Muscle layer of duodenum (tissue), 2 donors: Measurements from ENCODE around the gene MARK4.

Experiments
- H3K27ac ChIP-seq: one replicate; pipeline ENCODE4 v1.7.0; 2013; ENCODE audit warnings: mild to moderate bottlenecking, low read length
- H3K27me3 ChIP-seq: one replicate; pipeline ENCODE4 v1.7.0; 2013; ENCODE audit warnings: low read depth, mild to moderate bottlenecking, control low read depth, low read length
- H3K36me3 ChIP-seq, 2 donors: one replicate each; pipeline ENCODE4 v1.7.0; 2013; ENCODE audit warnings: low read length in 2 of 2, control low read depth in 1 of 2, mild to moderate bottlenecking in 1 of 2; ENCODE audit not compliant: insufficient read depth in 2 of 2, control insufficient read depth in 1 of 2
- H3K4me1 ChIP-seq, 2 donors: one replicate each; pipeline ENCODE4 v1.7.0; 2013; ENCODE audit warnings: low read length in 2 of 2, mild to moderate bottlenecking in 2 of 2, control low read depth in 1 of 2, moderate library complexity in 1 of 2; ENCODE audit not compliant: insufficient read depth in 2 of 2, control insufficient read depth in 1 of 2
- H3K4me3 ChIP-seq, 2 donors: one replicate each; pipeline ENCODE4 v1.7.0; 2013; ENCODE audit warnings: low read length in 2 of 2, low read depth in 1 of 2, mild to moderate bottlenecking in 1 of 2
- H3K9me3 ChIP-seq, 2 donors: one replicate each; pipeline ENCODE4 v1.7.0; 2013; ENCODE audit warnings: low read length in 2 of 2, control low read depth in 1 of 2, mild to moderate bottlenecking in 1 of 2; ENCODE audit not compliant: control insufficient read depth in 1 of 2
- donor health status: healthy.

Gene MARK4

DNA sequence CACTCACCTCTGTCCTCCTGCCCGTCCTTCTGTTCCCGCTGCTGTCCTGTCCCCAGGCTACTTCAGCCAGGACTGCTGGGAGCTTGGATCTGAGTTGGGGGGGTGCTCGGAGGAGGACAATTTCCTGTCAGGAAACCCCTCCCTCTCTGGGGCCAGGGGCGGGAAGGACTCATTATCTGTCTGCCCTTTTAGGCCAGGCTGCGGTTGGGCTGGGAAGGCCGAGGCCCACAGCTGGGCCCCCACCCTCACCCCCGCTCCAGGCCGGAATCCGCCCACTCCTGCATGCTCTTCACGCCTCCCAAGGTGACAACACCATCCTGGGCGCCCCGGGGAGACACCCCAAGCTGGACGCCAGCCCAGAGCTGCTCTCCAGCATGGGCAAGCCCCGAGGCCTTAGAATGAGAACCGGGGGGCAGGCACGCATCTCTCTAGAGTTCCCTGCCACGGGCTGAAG, 5.7 kb upstream of the MARK4 start, which contains the start of gene EXOC3L2:
Gene EXOC3L2, minus strand, starts transcription at position 74 of the 454 bp plus-strand sequence. CDS start 6,362 bp downstream, outside the sequence.
- Histone ChIP-seq H3K9me3 (no peaks in the 10 kb centered on the region), H3K36me3 (no peaks in the 10 kb centered on the region), H3K27me3 (no peaks in the 10 kb centered on the region), H3K4me3 (peak within 1 kb of the TSS in 1 of 2 donors; percentile 19), H3K4me1 (peaks cover 0 to 14% of the 10 kb centered on the region in 2 donors), H3K27ac (no peak within 1 kb of the TSS)

DNA sequence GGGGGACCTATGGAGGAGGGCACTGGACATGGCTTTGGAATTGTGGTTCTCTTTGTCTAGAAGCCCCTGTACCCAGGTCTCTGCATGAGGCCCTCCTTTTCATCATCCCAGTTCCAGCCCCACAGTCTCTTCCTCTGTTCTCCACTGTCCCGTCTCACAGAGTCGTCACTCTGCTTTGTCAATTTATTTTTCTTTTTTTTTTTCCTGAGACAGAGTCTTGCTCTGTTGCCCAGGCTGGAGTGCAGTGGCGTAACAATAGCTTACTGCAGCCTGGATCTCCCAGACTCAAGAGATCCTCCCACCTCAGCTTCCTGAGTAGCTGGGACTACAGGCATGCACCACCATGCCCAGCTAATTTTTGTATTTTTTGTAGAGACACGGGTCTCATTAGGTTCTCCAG, 5.2 kb upstream of the MARK4 start:
- Histone ChIP-seq H3K4me1 (peaks cover 0 to 19% of the 10 kb centered on the region in 2 donors), H3K9me3 (no peaks in the 10 kb centered on the region), H3K27me3 (no peaks in the 10 kb centered on the region), H3K4me3 (no peak overlapping the region), H3K36me3 (no peaks in the 10 kb centered on the region), H3K27ac (no peak overlapping the region)

DNA sequence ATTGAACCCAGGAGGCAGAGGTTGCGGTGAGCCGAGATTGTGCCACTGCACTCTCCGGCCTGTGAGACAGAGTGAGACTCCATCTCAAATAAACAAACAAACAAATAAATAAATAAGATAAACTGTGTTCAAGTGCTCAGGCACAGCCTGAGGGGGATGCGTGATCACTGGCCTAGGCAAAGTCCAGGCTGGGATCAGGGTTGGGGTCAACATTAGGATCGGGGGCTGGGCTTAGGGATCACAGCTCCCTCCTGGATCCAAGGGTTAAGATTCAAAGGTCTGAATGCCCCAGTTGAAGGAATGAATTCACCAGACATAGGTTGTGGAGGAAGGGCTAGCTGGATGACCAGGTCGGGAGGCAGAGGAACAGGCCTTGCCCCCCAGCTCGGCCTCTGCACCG, 3.9 kb upstream of the MARK4 start:
- H3K4me1 ChIP-seq, result peaks cover 0 to 24% of the 10 kb centered on the region in 2 donors

DNA sequence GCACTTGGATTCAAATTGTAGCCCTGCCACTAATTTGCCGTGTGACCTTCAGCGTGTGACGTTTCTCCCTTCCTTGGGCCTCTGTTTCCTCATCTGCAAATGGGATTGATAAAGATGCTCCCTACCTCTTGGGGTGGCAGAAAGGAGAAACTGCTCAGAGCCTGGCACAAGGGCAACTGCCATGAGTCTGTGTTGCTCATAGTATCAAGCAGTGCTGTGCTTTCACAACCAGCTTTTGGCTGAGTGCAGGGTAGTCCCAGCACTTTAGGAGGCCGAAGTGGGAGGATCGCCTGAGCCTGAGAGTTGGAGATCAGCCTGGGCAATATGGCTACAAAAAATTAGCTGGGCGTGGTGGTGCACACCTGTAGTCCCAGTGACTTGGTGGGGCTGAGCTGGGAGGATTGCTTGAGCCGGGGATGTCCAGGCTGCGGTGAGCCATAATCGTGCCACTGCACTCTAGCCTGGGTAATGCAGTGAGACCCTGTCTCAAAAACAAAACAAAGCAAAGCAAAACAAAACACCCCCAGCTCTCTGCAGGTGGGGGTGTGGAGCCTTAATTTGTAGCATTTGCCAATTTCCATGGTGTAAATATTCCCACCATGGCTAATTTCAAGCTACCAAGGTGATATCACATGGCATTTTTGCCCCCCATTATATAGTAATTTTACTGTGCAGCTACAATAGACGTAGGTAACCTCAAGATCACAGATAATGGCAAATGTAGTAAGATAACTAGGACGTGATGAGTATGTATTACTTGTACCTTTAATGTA, 1.6 kb upstream of the MARK4 start:
- no peaks in the 10 kb centered on the region for H3K9me3 ChIP-seq
- H3K36me3 ChIP-seq, result no peaks in the 10 kb centered on the region
- H3K4me3 ChIP-seq, result no peak overlapping the region
- peaks cover 11 to 46% of the 10 kb centered on the region in 2 donors for H3K4me1 ChIP-seq
- no peak overlapping the region for H3K27ac ChIP-seq
- no peaks in the 10 kb centered on the region for H3K27me3 ChIP-seq

More for the DNA sequence above, 3.9 kb upstream of the MARK4 start:
- no peaks in the 10 kb centered on the region for H3K9me3 ChIP-seq
- H3K27me3 ChIP-seq, result no peaks in the 10 kb centered on the region
- no peak overlapping the region for H3K4me3 ChIP-seq
- no peaks in the 10 kb centered on the region for H3K36me3 ChIP-seq
- H3K27ac ChIP-seq, result no peak overlapping the region

DNA sequence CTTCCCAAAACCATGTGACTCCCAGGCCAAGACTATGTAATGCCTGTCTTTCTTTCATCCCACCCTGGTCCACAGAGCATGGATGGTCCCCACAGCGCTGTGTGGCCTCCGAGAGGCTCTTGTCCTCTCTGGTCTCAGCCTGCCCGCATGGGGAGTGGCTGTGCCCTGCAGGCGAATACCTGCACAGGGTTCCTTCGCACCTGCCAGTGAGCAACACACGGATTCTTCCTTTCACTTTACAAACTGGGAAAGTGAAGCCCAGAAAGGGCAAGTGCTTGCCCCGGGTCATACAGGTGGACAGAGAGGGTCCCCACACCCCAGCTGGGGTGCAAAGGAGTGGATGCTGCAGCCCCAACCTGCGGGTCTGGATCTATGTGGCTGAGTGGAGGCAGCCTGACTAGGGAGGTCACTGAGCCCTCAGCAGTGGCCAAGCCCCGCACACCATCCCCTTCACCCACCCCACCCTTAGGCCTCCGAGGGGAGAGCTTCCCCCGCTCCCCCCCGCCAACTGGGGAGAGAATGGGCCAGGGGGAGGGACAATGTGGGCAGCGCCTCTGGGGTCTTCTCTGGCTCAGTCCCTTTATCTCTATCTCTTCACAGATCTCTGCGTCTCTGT, 747 bp upstream of the MARK4 start:
- H3K27ac ChIP-seq, result peak overlapping the region; percentile 60
- no peaks in the 10 kb centered on the region for H3K27me3 ChIP-seq
- H3K4me1 ChIP-seq, result peaks cover 11 to 49% of the 10 kb centered on the region in 2 donors

DNA sequence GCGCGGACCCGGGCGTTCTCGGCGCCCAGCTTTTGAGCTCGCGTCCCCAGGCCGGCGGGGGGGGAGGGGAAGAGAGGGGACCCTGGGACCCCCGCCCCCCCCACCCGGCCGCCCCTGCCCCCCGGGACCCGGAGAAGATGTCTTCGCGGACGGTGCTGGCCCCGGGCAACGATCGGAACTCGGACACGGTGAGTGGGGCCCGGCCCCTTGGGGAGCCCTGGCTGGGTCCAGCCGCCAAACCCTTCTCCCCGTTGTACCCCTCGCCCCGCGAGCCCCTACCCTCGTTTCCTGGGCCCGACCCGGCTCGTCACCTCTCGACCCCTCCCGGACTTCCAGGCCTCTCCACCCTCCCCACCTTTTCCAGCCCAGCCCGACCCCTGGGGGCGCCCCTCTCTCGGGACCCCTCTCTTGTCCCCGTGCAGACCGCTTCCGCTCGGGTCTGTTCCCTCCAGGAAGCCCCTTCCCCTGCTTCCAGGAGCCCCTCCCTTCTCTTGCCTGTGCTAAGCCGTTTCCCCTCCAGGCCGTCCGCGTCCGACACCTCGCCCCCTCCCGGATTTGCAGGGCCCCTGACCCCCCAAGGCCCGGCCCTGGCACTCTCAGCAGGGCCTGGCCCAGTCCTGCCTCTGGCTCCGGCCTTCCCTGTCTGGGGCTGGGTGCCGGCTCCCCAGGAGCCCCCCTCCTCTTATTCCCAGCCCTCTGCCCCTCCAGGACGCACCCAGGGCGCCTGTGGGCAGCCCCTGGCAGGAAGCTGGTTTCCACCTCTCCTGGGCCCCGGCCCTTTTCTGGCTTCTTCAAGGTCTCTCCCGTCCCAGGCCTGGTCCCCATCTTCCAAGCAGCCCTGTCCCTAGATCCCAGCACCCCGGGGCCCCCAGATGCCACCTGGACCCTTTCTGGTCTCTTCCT, 632 bp downstream of the MARK4 start:
- no peaks in the 10 kb centered on the region for H3K36me3 ChIP-seq
- no peaks in the 10 kb centered on the region for H3K27me3 ChIP-seq
- H3K9me3 ChIP-seq, result no peaks in the 10 kb centered on the region
- peaks cover 11 to 49% of the 10 kb centered on the region in 2 donors for H3K4me1 ChIP-seq
- peak overlapping the region; percentile 66 to 93 for H3K4me3 ChIP-seq
- H3K27ac ChIP-seq, result no peak overlapping the region

More for the DNA sequence above, 747 bp upstream of the MARK4 start:
- Histone ChIP-seq H3K9me3 (no peaks in the 10 kb centered on the region), H3K36me3 (no peaks in the 10 kb centered on the region), H3K4me3 (peak overlapping the region; percentile 77 to 88)

DNA sequence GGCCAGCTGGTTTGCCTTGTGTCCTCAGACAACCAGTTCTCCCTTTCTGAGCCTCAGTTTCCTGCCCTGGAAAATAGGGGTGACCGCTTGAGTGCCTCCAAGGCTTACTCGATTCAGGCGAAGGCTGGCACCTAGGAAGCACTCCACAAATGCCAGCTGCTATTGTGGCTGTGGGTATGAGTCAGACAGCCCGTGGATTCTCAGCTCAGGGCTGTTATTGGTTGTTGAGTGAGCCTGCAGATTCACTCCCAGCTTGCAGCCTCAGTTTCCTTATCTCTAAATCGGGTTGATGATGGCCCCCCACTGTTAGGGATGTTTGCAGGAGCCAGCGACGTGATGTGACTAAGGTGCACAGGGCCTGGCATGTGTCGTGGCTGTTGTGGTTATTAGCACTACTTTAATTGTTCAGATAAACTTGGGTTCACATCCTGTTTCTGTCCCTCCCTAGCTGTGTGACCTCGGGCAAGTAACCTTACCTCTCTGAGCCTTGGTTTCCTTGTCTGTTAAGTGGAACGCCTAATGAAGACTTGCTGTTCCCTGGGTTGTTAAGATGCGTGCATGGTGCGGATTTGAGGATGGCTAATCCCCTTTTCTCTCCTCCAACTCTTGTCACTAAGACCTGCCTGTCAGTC, 2.4 kb downstream of the MARK4 start:
- Histone ChIP-seq H3K9me3 (no peaks in the 10 kb centered on the region), H3K4me1 (peaks cover 11 to 44% of the 10 kb centered on the region in 2 donors), H3K27me3 (no peaks in the 10 kb centered on the region), H3K4me3 (no peak overlapping the region), H3K36me3 (no peaks in the 10 kb centered on the region), H3K27ac (no peak overlapping the region)

DNA sequence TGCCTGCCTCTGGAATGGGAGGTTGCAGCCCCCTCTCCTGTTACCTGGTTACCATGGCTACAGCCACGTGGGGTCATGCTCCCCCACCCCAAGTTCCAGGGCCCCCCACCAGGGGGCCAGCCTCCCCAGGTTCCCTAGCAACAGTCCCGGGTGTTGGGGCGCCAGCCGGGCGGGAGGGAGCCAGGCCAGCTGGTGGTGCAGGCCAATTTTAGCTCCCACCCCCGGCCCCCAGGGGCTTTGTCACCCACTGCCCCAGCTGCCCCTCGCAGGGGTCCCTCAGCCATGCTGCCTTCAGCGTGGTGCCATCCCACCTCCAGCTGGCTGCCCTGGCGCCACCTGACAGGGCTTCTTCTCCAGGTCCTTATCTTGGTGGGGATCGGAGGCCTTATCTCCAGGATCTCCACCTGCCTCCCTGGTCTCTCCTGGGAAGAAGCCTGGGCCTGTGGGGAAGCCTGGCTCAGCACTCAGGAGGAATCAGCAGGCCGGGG, 3.0 kb downstream of the MARK4 start:
- peaks cover 11 to 40% of the 10 kb centered on the region in 2 donors for H3K4me1 ChIP-seq
- no peak overlapping the region for H3K4me3 ChIP-seq
- H3K27ac ChIP-seq, result no peak overlapping the region
- no peaks in the 10 kb centered on the region for H3K27me3 ChIP-seq
- peaks cover 0 to 4% of the 10 kb centered on the region in 2 donors for H3K36me3 ChIP-seq
- H3K9me3 ChIP-seq, result no peaks in the 10 kb centered on the region

DNA sequence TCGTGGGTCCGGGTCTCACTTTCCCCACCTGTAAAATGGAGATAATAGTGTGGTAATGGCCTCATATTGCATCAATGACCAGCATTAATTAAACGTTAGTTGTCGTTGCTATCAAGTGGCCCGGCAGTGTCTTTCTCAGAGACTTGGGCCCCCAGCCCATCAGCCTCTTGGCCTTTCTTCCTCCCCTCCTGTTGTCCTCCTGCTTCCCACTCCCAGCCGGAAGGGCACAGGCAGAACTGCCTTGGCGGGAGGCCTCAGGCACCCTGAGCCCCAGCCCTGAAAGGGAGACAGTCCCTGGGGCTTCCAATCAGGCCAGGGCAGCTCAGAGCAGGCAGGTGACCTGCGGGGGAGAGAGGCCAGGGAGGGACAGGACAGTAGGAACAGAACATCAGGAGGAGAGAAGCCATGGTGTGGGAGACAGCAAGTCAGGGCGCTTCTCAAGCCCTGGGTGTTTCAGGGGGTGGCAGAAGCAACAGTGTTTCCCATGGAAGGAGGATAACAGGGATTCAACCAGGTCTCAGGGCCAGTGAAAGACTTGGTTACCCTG, 4.6 kb downstream of the MARK4 start:
- Histone ChIP-seq H3K4me3 (no peak overlapping the region), H3K36me3 (peaks cover 0 to 6% of the 10 kb centered on the region in 2 donors), H3K9me3 (no peaks in the 10 kb centered on the region), H3K27me3 (no peaks in the 10 kb centered on the region), H3K27ac (no peak overlapping the region), H3K4me1 (peaks cover 11 to 31% of the 10 kb centered on the region in 2 donors)

DNA sequence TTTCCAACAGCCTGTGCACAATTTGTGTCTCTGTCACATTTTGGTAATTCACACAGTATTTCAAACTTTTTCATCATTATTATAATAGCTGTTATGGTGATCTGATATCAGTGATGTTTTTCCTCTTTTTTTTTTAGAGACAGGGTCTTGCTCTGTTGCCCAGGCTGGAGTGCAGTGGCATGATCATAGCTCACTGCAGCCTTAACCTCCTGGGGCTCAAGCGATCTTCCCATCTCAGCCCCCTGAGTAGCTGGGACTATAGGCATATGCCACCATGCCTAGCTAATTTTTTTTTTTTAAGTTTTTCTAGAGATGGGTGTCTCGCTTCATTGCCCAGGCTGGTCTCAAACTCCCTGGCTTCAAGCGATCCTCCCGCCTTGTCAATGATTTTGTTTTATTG, 5.8 kb downstream of the MARK4 start:
- Histone ChIP-seq H3K4me1 (peaks cover 11 to 27% of the 10 kb centered on the region in 2 donors), H3K4me3 (no peak overlapping the region), H3K36me3 (peaks cover 0 to 10% of the 10 kb centered on the region in 2 donors), H3K27ac (no peak overlapping the region), H3K9me3 (no peaks in the 10 kb centered on the region), H3K27me3 (no peaks in the 10 kb centered on the region)
